ENCODE results near the gene FNBP1L. TPM values are rescaled to one million over a fixed set of nuclear protein-coding genes. Genes with fewer than 3 reads are reported as not detected.

The FNBP1L gene
- total and polyA plus RNA-seq, 10 of the 15 experiments (the other 5 are each of a cell fraction or from before 2014, with no cell fraction given) = 0.02 to 0.12 (median 0.07) TPM; not detected in 4

DNA sequence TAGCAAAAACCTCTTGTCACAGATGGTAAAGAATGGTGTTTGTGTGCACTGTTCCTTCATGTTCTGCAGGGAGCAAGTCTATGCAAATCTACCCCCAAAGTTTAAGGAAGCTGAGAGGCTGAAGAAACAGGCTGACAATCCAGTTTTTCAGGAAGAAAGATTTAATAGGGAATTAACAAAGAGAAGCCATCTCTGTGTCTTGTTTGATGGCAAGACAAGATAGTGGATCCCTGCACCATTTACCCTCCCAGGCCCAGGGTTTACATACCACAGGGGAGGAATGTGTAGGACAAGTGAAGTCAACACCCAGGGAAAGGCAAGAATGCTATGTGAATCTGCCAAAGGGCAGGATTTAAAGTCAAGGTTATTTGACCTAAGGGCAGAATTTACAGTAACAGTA lies 48.1 kb upstream of the FNBP1L start:
- no TSS peak for BruUV-seq (replicated peaks)
- no peak for FAIRE-seq
- SMC1A ChIA-PET (ENCODE audit: uncharacterized antibody, unreplicated experiment) = no interaction called here

DNA sequence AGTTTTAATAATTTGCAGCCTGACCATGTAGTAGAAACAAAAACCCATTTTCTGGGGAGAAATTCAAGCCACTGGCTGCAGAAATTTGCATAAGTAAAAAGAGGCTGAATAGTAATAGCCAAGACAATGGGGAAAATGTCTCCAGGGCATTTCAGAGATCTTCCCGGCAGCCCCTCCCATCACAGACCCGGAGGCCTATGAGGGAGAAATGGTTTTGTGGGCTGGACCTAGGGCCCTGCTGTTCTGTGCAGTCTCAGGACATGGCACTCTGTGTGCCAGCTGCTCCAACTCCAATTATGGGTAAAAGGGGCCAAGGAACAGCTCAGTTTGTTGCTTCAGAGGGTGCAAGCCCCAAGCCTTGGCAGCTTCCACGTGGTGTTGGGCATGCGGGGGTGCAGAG lies 39.7 kb upstream of the FNBP1L start:
- in situ Hi-C loops (cut with MboI) (no loop called here), intact Hi-C loops (cut with micrococcal nuclease; ENCODE audit: unreplicated experiment) (no loop called here)
- H3K36me3 ChIP-seq (ENCODE audit: control insufficient read depth in 2 of 2, insufficient read depth in 2 of 2, low read length in 1 of 2) = no peaks in the 10 kb centered on the region
- no peaks in the 10 kb centered on the region for H4K20me1 ChIP-seq (ENCODE audit: control insufficient read depth, insufficient read depth)
- no peak overlapping the region for H3K4me3 ChIP-seq
- H3K27ac ChIP-seq (ENCODE audit: control insufficient read depth, insufficient read depth) = no peak overlapping the region
- no peaks in the 10 kb centered on the region for H3K9me3 ChIP-seq (replicated peaks; ENCODE audit: control insufficient read depth, insufficient read depth, low read length)
- FAIRE-seq (no peak), ATAC-seq (no peak), DNase-seq (ENCODE audit: low read depth, low spot score) (no peak)
- ChIA-PET SMC1A (ENCODE audit: uncharacterized antibody, unreplicated experiment) (no interaction called here), POLR2A (no interaction called here), RAD21 (ENCODE audit: unreplicated experiment) (no interaction called here), CTCF (no interaction called here)
- H3K9ac ChIP-seq (ENCODE audit: control insufficient read depth, insufficient read depth, low read length) = no peak overlapping the region
- H3K4me2 ChIP-seq (ENCODE audit: control insufficient read depth, insufficient read depth) = no peak overlapping the region
- no peaks in the 10 kb centered on the region for H3K4me1 ChIP-seq (ENCODE audit: control insufficient read depth, insufficient read depth, low read length)
- H3K27me3 ChIP-seq (replicated peaks in 1 of 2; ENCODE audit: control insufficient read depth in 2 of 2, insufficient read depth in 2 of 2, low read length in 1 of 2) = no peaks in the 10 kb centered on the region
- BruUV-seq (replicated peaks) = no TSS peak
- 54% methylated on average over 4 of the region's 4 CpGs for WGBS (ENCODE audit: insufficient coverage, insufficient replicate concordance, low lambda C conversion rate, missing lambda C conversion rate)
- no peaks in the 10 kb centered on the region for H3K79me2 ChIP-seq (ENCODE audit: control insufficient read depth, insufficient read depth, low read length)
- no peak overlapping the region for H2AFZ ChIP-seq (ENCODE audit: control insufficient read depth, low read depth, low read length)
- TF ChIP-seq RBBP5 (conservative IDR thresholded peaks at IDR 0.05) = no peak
- no peak for TF ChIP-seq NR2C1 (IDR thresholded peaks at IDR 0.05)
- no peak for TF ChIP-seq POU2F2 (IDR thresholded peaks at IDR 0.05; ENCODE audit: borderline replicate concordance, low read depth, low read length)
- TF ChIP-seq, protein P1, sequence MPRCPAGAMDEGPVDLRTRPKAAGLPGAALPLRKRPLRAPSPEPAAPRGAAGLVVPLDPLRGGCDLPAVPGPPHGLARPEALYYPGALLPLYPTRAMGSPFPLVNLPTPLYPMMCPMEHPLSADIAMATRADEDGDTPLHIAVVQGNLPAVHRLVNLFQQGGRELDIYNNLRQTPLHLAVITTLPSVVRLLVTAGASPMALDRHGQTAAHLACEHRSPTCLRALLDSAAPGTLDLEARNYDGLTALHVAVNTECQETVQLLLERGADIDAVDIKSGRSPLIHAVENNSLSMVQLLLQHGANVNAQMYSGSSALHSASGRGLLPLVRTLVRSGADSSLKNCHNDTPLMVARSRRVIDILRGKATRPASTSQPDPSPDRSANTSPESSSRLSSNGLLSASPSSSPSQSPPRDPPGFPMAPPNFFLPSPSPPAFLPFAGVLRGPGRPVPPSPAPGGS (IDR thresholded peaks at IDR 0.05; ENCODE audit: borderline replicate concordance, insufficient read depth, low read depth, low read length, poor library complexity, severe bottlenecking) = no peak
- no peak for TF ChIP-seq GABPA (IDR thresholded peaks at IDR 0.05; ENCODE audit: low read depth)
- no peak for TF ChIP-seq ZBED1 (IDR thresholded peaks at IDR 0.05; ENCODE audit: borderline replicate concordance)
- no peak for TF ChIP-seq FOXM1 (IDR thresholded peaks at IDR 0.05; ENCODE audit: low read depth, low read length)
- TF ChIP-seq BCL11A (IDR thresholded peaks at IDR 0.05; ENCODE audit: low read depth, low read length) = no peak
- no peak for TF ChIP-seq CBX5 (IDR thresholded peaks at IDR 0.05; ENCODE audit: low read depth)
- no peak for TF ChIP-seq NFIC (IDR thresholded peaks at IDR 0.05; ENCODE audit: low read depth, low read length)

More for the DNA sequence above, 48.1 kb upstream of the FNBP1L start:
- ATAC-seq (no peak), DNase-seq (ENCODE audit: low read depth, low spot score) (no peak)
- Histone ChIP-seq H3K4me3 (no peak overlapping the region), H2AFZ (ENCODE audit: control insufficient read depth, low read depth, low read length) (no peak overlapping the region), H3K36me3 (ENCODE audit: control insufficient read depth in 2 of 2, insufficient read depth in 2 of 2, low read length in 1 of 2) (no peaks in the 10 kb centered on the region), H4K20me1 (ENCODE audit: control insufficient read depth, insufficient read depth) (no peaks in the 10 kb centered on the region), H3K79me2 (ENCODE audit: control insufficient read depth, insufficient read depth, low read length) (no peaks in the 10 kb centered on the region), H3K9me3 (replicated peaks; ENCODE audit: control insufficient read depth, insufficient read depth, low read length) (no peaks in the 10 kb centered on the region), H3K27ac (ENCODE audit: control insufficient read depth, insufficient read depth) (no peak overlapping the region), H3K4me2 (ENCODE audit: control insufficient read depth, insufficient read depth) (no peak overlapping the region), H3K4me1 (ENCODE audit: control insufficient read depth, insufficient read depth, low read length) (no peaks in the 10 kb centered on the region), H3K9ac (ENCODE audit: control insufficient read depth, insufficient read depth, low read length) (no peak overlapping the region), H3K27me3 (replicated peaks in 1 of 2; ENCODE audit: control insufficient read depth in 2 of 2, insufficient read depth in 2 of 2, low read length in 1 of 2) (no peaks in the 10 kb centered on the region)
- RAD21 ChIA-PET (ENCODE audit: unreplicated experiment) = no interaction called here
- intact Hi-C loops (cut with micrococcal nuclease; ENCODE audit: unreplicated experiment) (no loop called here), in situ Hi-C loops (cut with MboI) (no loop called here)
- POLR2A ChIA-PET = no interaction called here
- TF ChIP-seq, protein P2, sequence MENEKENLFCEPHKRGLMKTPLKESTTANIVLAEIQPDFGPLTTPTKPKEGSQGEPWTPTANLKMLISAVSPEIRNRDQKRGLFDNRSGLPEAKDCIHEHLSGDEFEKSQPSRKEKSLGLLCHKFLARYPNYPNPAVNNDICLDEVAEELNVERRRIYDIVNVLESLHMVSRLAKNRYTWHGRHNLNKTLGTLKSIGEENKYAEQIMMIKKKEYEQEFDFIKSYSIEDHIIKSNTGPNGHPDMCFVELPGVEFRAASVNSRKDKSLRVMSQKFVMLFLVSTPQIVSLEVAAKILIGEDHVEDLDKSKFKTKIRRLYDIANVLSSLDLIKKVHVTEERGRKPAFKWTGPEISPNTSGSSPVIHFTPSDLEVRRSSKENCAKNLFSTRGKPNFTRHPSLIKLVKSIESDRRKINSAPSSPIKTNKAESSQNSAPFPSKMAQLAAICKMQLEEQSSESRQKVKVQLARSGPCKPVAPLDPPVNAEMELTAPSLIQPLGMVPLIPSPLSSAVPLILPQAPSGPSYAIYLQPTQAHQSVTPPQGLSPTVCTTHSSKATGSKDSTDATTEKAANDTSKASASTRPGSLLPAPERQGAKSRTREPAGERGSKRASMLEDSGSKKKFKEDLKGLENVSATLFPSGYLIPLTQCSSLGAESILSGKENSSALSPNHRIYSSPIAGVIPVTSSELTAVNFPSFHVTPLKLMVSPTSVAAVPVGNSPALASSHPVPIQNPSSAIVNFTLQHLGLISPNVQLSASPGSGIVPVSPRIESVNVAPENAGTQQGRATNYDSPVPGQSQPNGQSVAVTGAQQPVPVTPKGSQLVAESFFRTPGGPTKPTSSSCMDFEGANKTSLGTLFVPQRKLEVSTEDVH (IDR thresholded peaks at IDR 0.05; ENCODE audit: low read depth, partially characterized antibody) = no peak
- CTCF ChIA-PET = no interaction called here

All from GM12878 (cell line).